ENCODE measurements around the gene ATP7B. TPM values are rescaled to one million over a fixed set of nuclear protein-coding genes. Genes with fewer than 3 reads are reported as not detected.
"Not testable (repeated sequence)": the region's sequence is repeated elsewhere in the genome, so short reads cannot be mapped to it uniquely, and the experiment has no call there.

ATP7B gene
- polyA plus RNA-seq, 4 donors: 8.1 to 31.3 (median 13.5) TPM

- peak in 1 of 2 donors; percentile 31 for DNase-seq
- Histone ChIP-seq H3K9me3 (ENCODE audit: control insufficient read depth in 2 of 2, insufficient read depth in 1 of 2, low read depth in 1 of 2, low read length in 1 of 2) (peaks cover 0 to 3% of the 10 kb centered on the region in 2 donors), H3K27ac (ENCODE audit: low read depth in 1 of 3, low read length in 2 of 3) (no peak overlapping the region), H3K27me3 (ENCODE audit: control insufficient read depth in 3 of 3, insufficient read depth in 3 of 3, low read length in 3 of 3) (no peaks in the 10 kb centered on the region), H3K4me3 (ENCODE audit: low read depth in 1 of 3, low read length in 3 of 3) (no peak overlapping the region), H3K36me3 (ENCODE audit: control insufficient read depth in 3 of 3, insufficient read depth in 2 of 3, low read depth in 1 of 3, low read length in 3 of 3) (peaks cover 0 to 26% (median 0%) of the 10 kb centered on the region in 3 donors), H3K4me1 (ENCODE audit: control insufficient read depth in 3 of 3, insufficient read depth in 2 of 3, low read depth in 1 of 3, low read length in 2 of 3) (no peaks in the 10 kb centered on the region)
- WGBS, 3 donors: 87 to 90% (median 89%) methylated on average over 7 of the region's 7 CpGs
- FAIRE-seq: no peak
These were observed 95.0 kb downstream of the ATP7B start for GRCh38 chr13:51916051-51916818.

GRCh38 chr13:51914137-51914493, 97.1 kb downstream of the ATP7B start:
- Histone ChIP-seq H3K4me3 (ENCODE audit: low read depth in 1 of 3, low read length in 3 of 3) (no peak overlapping the region), H3K4me1 (ENCODE audit: control insufficient read depth in 3 of 3, insufficient read depth in 2 of 3, low read depth in 1 of 3, low read length in 2 of 3) (peaks cover 0 to 2% (median 0%) of the 10 kb centered on the region in 3 donors), H3K27me3 (ENCODE audit: control insufficient read depth in 3 of 3, insufficient read depth in 3 of 3, low read length in 3 of 3) (no peaks in the 10 kb centered on the region), H3K36me3 (ENCODE audit: control insufficient read depth in 3 of 3, insufficient read depth in 2 of 3, low read depth in 1 of 3, low read length in 3 of 3) (peaks cover 0 to 32% (median 0%) of the 10 kb centered on the region in 3 donors), H3K9me3 (ENCODE audit: control insufficient read depth in 2 of 2, insufficient read depth in 1 of 2, low read depth in 1 of 2, low read length in 1 of 2) (peaks cover 0 to 4% of the 10 kb centered on the region in 2 donors), H3K27ac (ENCODE audit: low read depth in 1 of 3, low read length in 2 of 3) (no peak overlapping the region)
- FAIRE-seq (no peak), DNase-seq (no peak)
- 81 to 90% (median 87%) methylated on average over 7 of the region's 7 CpGs for WGBS, 3 donors

- H3K4me3 ChIP-seq (ENCODE audit: low read depth in 1 of 3, low read length in 3 of 3): no peak overlapping the region
- peaks cover 0 to 4% of the 10 kb centered on the region in 2 donors for H3K9me3 ChIP-seq (ENCODE audit: control insufficient read depth in 2 of 2, insufficient read depth in 1 of 2, low read depth in 1 of 2, low read length in 1 of 2)
- FAIRE-seq: no peak
- peaks cover 0 to 2% (median 0%) of the 10 kb centered on the region in 3 donors for H3K4me1 ChIP-seq (ENCODE audit: control insufficient read depth in 3 of 3, insufficient read depth in 2 of 3, low read depth in 1 of 3, low read length in 2 of 3)
- WGBS, 3 donors: 60 to 77% (median 76%) methylated on average over 4 of the region's 4 CpGs
- H3K36me3 ChIP-seq (ENCODE audit: control insufficient read depth in 3 of 3, insufficient read depth in 2 of 3, low read depth in 1 of 3, low read length in 3 of 3): peaks cover 0 to 32% (median 0%) of the 10 kb centered on the region in 3 donors
- H3K27me3 ChIP-seq (ENCODE audit: control insufficient read depth in 3 of 3, insufficient read depth in 3 of 3, low read length in 3 of 3): no peaks in the 10 kb centered on the region
- DNase-seq: no peak
- H3K27ac ChIP-seq (ENCODE audit: low read depth in 1 of 3, low read length in 2 of 3): no peak overlapping the region
These were observed 97.7 kb downstream of the ATP7B start for GRCh38 chr13:51913421-51914136.

GRCh38 chr13:51912511-51913225, 98.6 kb downstream of the ATP7B start:
- no peak for FAIRE-seq
- WGBS, 3 donors: 77 to 83% (median 79%) methylated on average over 11 of the region's 11 CpGs
- H3K27me3 ChIP-seq (ENCODE audit: control insufficient read depth in 3 of 3, insufficient read depth in 3 of 3, low read length in 3 of 3): no peaks in the 10 kb centered on the region
- no peak overlapping the region for H3K4me3 ChIP-seq (ENCODE audit: low read depth in 1 of 3, low read length in 3 of 3)
- H3K4me1 ChIP-seq (ENCODE audit: control insufficient read depth in 3 of 3, insufficient read depth in 2 of 3, low read depth in 1 of 3, low read length in 2 of 3): peaks cover 0 to 2% (median 0%) of the 10 kb centered on the region in 3 donors
- peaks cover 0 to 32% (median 0%) of the 10 kb centered on the region in 3 donors for H3K36me3 ChIP-seq (ENCODE audit: control insufficient read depth in 3 of 3, insufficient read depth in 2 of 3, low read depth in 1 of 3, low read length in 3 of 3)
- peaks cover 0 to 4% of the 10 kb centered on the region in 2 donors for H3K9me3 ChIP-seq (ENCODE audit: control insufficient read depth in 2 of 2, insufficient read depth in 1 of 2, low read depth in 1 of 2, low read length in 1 of 2)
- DNase-seq: no peak
- H3K27ac ChIP-seq (ENCODE audit: low read depth in 1 of 3, low read length in 2 of 3): no peak overlapping the region

DNA sequence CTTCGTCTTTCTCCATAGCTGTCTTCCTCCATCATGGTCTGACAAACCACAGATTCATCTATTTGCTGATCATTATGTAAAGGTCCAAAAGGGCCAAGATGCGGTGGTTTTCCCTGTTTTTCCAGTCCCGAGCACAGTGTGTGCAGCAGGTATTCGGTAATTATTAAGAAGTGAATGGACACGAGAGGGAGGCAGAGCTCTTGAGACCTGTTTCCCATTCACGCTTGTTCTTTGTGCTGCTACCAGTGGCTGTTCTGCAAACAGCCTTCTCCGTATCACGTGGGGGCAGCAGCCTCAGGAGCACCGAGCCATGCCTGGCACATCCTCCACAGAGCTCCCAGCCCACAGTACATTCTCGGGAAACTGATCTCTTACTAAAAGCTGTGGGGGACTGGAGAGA, 99.2 kb downstream of the ATP7B start:
- H3K9me3 ChIP-seq (ENCODE audit: control insufficient read depth in 2 of 2, insufficient read depth in 1 of 2, low read depth in 1 of 2, low read length in 1 of 2): peaks cover 0 to 4% of the 10 kb centered on the region in 2 donors
- H3K4me1 ChIP-seq (ENCODE audit: control insufficient read depth in 3 of 3, insufficient read depth in 2 of 3, low read depth in 1 of 3, low read length in 2 of 3): peaks cover 0 to 2% (median 0%) of the 10 kb centered on the region in 3 donors
- no peaks in the 10 kb centered on the region for H3K27me3 ChIP-seq (ENCODE audit: control insufficient read depth in 3 of 3, insufficient read depth in 3 of 3, low read length in 3 of 3)
- H3K4me3 ChIP-seq (ENCODE audit: low read depth in 1 of 3, low read length in 3 of 3): no peak overlapping the region
- 58 to 72% (median 64%) methylated on average over 10 of the region's 10 CpGs for WGBS, 3 donors
- peaks cover 0 to 27% (median 0%) of the 10 kb centered on the region in 3 donors for H3K36me3 ChIP-seq (ENCODE audit: control insufficient read depth in 3 of 3, insufficient read depth in 2 of 3, low read depth in 1 of 3, low read length in 3 of 3)
- FAIRE-seq (no peak), DNase-seq (peak; percentile 15 to 27)
- H3K27ac ChIP-seq (ENCODE audit: low read depth in 1 of 3, low read length in 2 of 3): no peak overlapping the region

GRCh38 chr13:51910508-51910907, 100.7 kb downstream of the ATP7B start:
- no peak overlapping the region for H3K27ac ChIP-seq (ENCODE audit: low read depth in 1 of 3, low read length in 2 of 3)
- peaks cover 0 to 33% (median 0%) of the 10 kb centered on the region in 3 donors for H3K36me3 ChIP-seq (ENCODE audit: control insufficient read depth in 3 of 3, insufficient read depth in 2 of 3, low read depth in 1 of 3, low read length in 3 of 3)
- peaks cover 0 to 4% of the 10 kb centered on the region in 2 donors for H3K9me3 ChIP-seq (ENCODE audit: control insufficient read depth in 2 of 2, insufficient read depth in 1 of 2, low read depth in 1 of 2, low read length in 1 of 2)
- H3K27me3 ChIP-seq (ENCODE audit: control insufficient read depth in 3 of 3, insufficient read depth in 3 of 3, low read length in 3 of 3): no peaks in the 10 kb centered on the region
- H3K4me3 ChIP-seq (ENCODE audit: low read depth in 1 of 3, low read length in 3 of 3): no peak overlapping the region
- FAIRE-seq: no peak
- no peak for DNase-seq
- H3K4me1 ChIP-seq (ENCODE audit: control insufficient read depth in 3 of 3, insufficient read depth in 2 of 3, low read depth in 1 of 3, low read length in 2 of 3): peaks cover 0 to 2% (median 0%) of the 10 kb centered on the region in 3 donors
- 92 to 94% (median 93%) methylated on average over 12 of the region's 12 CpGs for WGBS, 3 donors

DNA sequence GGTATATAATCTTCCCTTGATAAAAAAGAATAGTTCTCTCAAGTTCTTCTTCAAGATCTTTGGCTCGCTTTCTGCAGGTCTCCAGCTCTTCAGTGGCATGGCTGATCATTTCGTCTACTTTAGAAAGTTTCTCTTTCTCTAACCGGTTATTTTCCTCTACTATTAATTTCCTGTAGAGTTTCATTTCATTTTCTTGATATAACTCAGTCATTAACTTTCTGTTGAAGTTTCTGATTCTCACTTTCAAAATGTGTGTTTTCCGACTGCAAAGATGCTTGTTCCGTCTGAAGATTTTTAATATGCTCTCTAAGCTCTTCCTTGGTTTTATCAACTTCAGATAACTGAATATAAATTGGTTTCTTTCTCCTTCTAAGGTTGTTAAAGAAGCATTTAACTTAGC, 102.0 kb downstream of the ATP7B start:
- 74 to 79% (median 77%) methylated on average over 5 of the region's 5 CpGs for WGBS, 3 donors
- not testable (repeated sequence) for H3K27ac ChIP-seq (ENCODE audit: low read depth in 1 of 3, low read length in 2 of 3)

More for the DNA sequence above, 102.0 kb downstream of the ATP7B start:
- not testable (repeated sequence) for H3K27me3 ChIP-seq (ENCODE audit: control insufficient read depth in 3 of 3, insufficient read depth in 3 of 3, low read length in 3 of 3); DNase-seq; H3K4me3 ChIP-seq (ENCODE audit: low read depth in 1 of 3, low read length in 3 of 3); H3K9me3 ChIP-seq (ENCODE audit: control insufficient read depth in 2 of 2, insufficient read depth in 1 of 2, low read depth in 1 of 2, low read length in 1 of 2); FAIRE-seq; H3K4me1 ChIP-seq (ENCODE audit: control insufficient read depth in 3 of 3, insufficient read depth in 2 of 3, low read depth in 1 of 3, low read length in 2 of 3)
- H3K36me3 ChIP-seq (ENCODE audit: control insufficient read depth in 3 of 3, insufficient read depth in 2 of 3, low read depth in 1 of 3, low read length in 3 of 3): peaks cover 0 to 34% (median 0%) of the 10 kb centered on the region in 3 donors
